HepG2 (cell line): ENCODE results near the gene HYAL1. TPM values are rescaled to one million over a fixed set of nuclear protein-coding genes. Genes with fewer than 3 reads are reported as not detected.
A peak's percentile ranks its signal among the peaks of the same experiment; 100 is the strongest.

Experiments
- AGO2 ChIP-seq: fragments of 200-400 bp; formaldehyde crosslinking; optimal IDR thresholded peaks from 2 replicates; pipeline ENCODE3; 2017; ENCODE audit warnings: mild to moderate bottlenecking, low read depth, low read length, moderate library complexity
- ARHGAP35 ChIP-seq: sonication (generic); formaldehyde crosslinking; IDR thresholded peaks from 2 replicates; pipeline ENCODE4 v1.9.0; 2022; ENCODE audit warnings: mild to moderate bottlenecking, inconsistent platforms, moderate library complexity, missing genetic modification reagents, borderline replicate concordance
- FOXP4 ChIP-seq: sonication (generic); formaldehyde crosslinking; IDR thresholded peaks from 2 replicates; pipeline ENCODE4 v1.4.0; 2020; ENCODE audit warnings: missing genetic modification reagents
- HDAC2 ChIP-seq: sonication (generic); formaldehyde crosslinking; IDR thresholded peaks from 2 replicates; pipeline ENCODE4 v1.4.0; 2020; ENCODE audit warnings: missing genetic modification reagents
- KDM6A ChIP-seq: IDR thresholded peaks from 2 replicates; pipeline ENCODE4 v1.6.1; 2016; ENCODE audit warnings: low read depth
- KMT2B ChIP-seq: IDR thresholded peaks from 2 replicates; pipeline ENCODE4 v1.6.1; 2016; ENCODE audit warnings: missing genetic modification reagents, missing compliant biosample characterization
- MZF1 ChIP-seq: sonication (generic); formaldehyde crosslinking; IDR thresholded peaks from 2 replicates; pipeline ENCODE4 v1.8.1; 2023; ENCODE audit warnings: mild to moderate bottlenecking, missing genetic modification reagents, borderline replicate concordance
- POLR2AphosphoS2 ChIP-seq: IDR thresholded peaks from 2 replicates; pipeline ENCODE4 v1.6.1; 2011; ENCODE audit warnings: low read depth, low read length, improper control_type of control experiment
- PRDM4 ChIP-seq: sonication (generic); formaldehyde crosslinking; IDR thresholded peaks from 2 replicates; pipeline ENCODE4 v1.9.0; 2021; ENCODE audit warnings: missing genetic modification reagents, borderline replicate concordance
- RCOR2 ChIP-seq: IDR thresholded peaks from 2 replicates; pipeline ENCODE4 v1.6.1; 2016; ENCODE audit warnings: missing biosample characterization, missing genetic modification reagents
- RELA ChIP-seq: sonication (generic); formaldehyde crosslinking; IDR thresholded peaks from 2 replicates; pipeline ENCODE4 v1.4.0; 2020; ENCODE audit warnings: missing genetic modification reagents
- SAP130 ChIP-seq: IDR thresholded peaks from 2 replicates; pipeline ENCODE4 v1.6.1; 2016; ENCODE audit warnings: low read depth
- SP5 ChIP-seq: IDR thresholded peaks from 2 replicates; pipeline ENCODE4 v1.6.1; 2016; ENCODE audit warnings: low read depth, borderline replicate concordance
- TFDP2 ChIP-seq: sonication (generic); formaldehyde crosslinking; IDR thresholded peaks from 2 replicates; pipeline ENCODE4 v1.4.0; 2020; ENCODE audit warnings: missing genetic modification reagents
- ZNF232 ChIP-seq: sonication (generic); formaldehyde crosslinking; IDR thresholded peaks from 2 replicates; pipeline ENCODE4 v1.4.0; 2020; ENCODE audit warnings: missing genetic modification reagents, borderline replicate concordance
- ZNF441 ChIP-seq: sonication (generic); formaldehyde crosslinking; IDR thresholded peaks from 2 replicates; pipeline ENCODE4 v1.7.0; 2021; ENCODE audit warnings: missing genetic modification reagents, borderline replicate concordance
- ZNF549 ChIP-seq: sonication (generic); formaldehyde crosslinking; IDR thresholded peaks from 2 replicates; pipeline ENCODE4 v1.5.0; 2020; ENCODE audit warnings: missing genetic modification reagents
- ZNF552 ChIP-seq: sonication (generic); formaldehyde crosslinking; IDR thresholded peaks from 2 replicates; pipeline ENCODE4 v1.9.0; 2022; ENCODE audit warnings: missing genetic modification reagents, mild to moderate bottlenecking, borderline replicate concordance
- polyA plus RNA-seq, 8 experiments: library from polyadenylated mRNA; depleted of rRNA in 3 of 8; stranded (reverse) in 7 of 8; unstranded in 1 of 8; fragments of >200 nt; fragmentation: Illumina TruSeq in 4 of 8; extraction: Trizol in 4 of 8; gene quantifications; 2 replicates each; pipeline versions ENCODE4 v1.2.1 to v1.2.3, GENCODE V29; 2011 to 2016; ENCODE audit warnings: low read depth in 4 of 8, missing spikeins in 1 of 8, mixed read lengths in 1 of 8; ENCODE audit not compliant: insufficient read depth in 1 of 8
- total RNA-seq, 5 experiments: library from RNA; depleted of rRNA; stranded (reverse); fragments of >200 nt; fragmentation: Illumina TruSeq; extraction: Trizol; gene quantifications; 2 replicates each; pipeline ENCODE4 v1.2.3, GENCODE V29; 2016; ENCODE audit warnings: low read depth in 1 of 5

HYAL1 gene
- total and polyA plus RNA-seq, 2 of the 13 experiments (the other 11 are each of a cell fraction or from before 2014, with no cell fraction given), result 76.5 to 193 TPM

GRCh38 chr3:50260027-50260941, 43.1 kb downstream of the HYAL1 start (continued):
- peak; percentile 74 for TF ChIP-seq SAP130 (CRISPR knock-in tag)
- 0 out of 2 replicates have a peak, but pooled peaks have one; percentile 40 for TF ChIP-seq ZNF232 (CRISPR knock-in tag)
- peak; percentile 79 for TF ChIP-seq AGO2
- TF ChIP-seq ZNF552 (CRISPR knock-in tag), result no peak; the same call in 1 of the 2 replicates
- TF ChIP-seq FOXP4 (CRISPR knock-in tag), result peak; percentile 67; the same call in 1 of the 2 replicates
- TF ChIP-seq ARHGAP35, result no peak
- TF ChIP-seq MZF1 (CRISPR knock-in tag), result no peak
- peak; percentile 85 for TF ChIP-seq HDAC2 (CRISPR knock-in tag)
- no peak; the same call in 1 of the 2 replicates for TF ChIP-seq RCOR2
- TF ChIP-seq ZNF441 (CRISPR knock-in tag), result no peak
- TF ChIP-seq POLR2AphosphoS2, result no peak
- TF ChIP-seq SP5, result peak; percentile 96
- peak; percentile 89; the same call in 1 of the 2 replicates for TF ChIP-seq RELA
- TF ChIP-seq ZNF549 (CRISPR knock-in tag), result no peak
- TF ChIP-seq PRDM4, result no peak
- 0 out of 2 replicates have a peak, but pooled peaks have one; percentile 12 for TF ChIP-seq KDM6A (CRISPR knock-in tag)
- TF ChIP-seq TFDP2 (CRISPR knock-in tag), result peak; percentile 49
- TF ChIP-seq KMT2B (CRISPR knock-in tag), result no peak
